ENCODE data around the gene SIRT3. TPM values are rescaled to one million over a fixed set of nuclear protein-coding genes. Genes with fewer than 3 reads are reported as not detected.

SIRT3 gene
- total and polyA plus RNA-seq, 2 of the 4 experiments (the other 2 are of a cell fraction): 5.4 to 18.6 TPM

DNA sequence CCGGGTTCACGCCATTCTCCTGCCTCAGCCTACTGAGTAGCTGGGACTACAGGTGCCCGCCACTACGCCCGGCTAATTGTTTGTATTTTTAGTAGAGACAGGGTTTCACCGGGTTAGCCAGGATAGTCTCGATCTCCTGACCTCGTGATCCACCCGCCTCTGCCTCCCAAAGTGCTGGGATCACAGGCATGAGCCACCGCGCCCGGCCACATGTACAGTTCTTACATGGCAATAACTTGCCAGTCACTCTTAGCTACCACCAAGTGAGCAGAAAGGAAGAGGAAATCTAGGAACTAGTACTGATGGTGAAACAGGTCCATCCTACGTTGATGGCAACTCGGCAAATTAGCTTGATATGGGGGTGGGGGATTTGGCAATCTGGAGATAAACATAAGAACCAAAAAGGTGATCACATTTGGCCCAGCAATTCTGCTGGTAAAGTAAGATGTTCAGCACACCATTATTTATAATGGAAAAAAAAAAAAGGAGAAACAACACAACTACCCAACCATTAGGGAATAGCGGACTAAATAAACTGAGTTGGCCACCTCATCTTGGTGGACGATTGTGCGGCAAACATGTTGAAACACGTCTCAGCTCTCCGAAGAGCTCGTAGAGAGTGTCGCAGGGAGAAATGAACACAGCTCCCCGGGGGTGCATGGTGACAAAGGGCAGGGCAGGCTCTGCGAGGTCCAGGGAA is 47.4 kb upstream of the SIRT3 start:
- BruUV-seq (replicated peaks): no TSS peak
- intact Hi-C loops (cut with micrococcal nuclease) (no loop called here), dilution Hi-C loops (cut with HindIII; ENCODE audit: low sequenced_read_pairs, unreplicated experiment) (no loop called here), in situ Hi-C loops (cut with MboI; ENCODE audit: low sequenced_read_pairs) (loop anchor here (10.0 kb wide), 1 partner anchor 59 kb away; no protein-coding TSS in a partner anchor)
- WGBS, 2 experiments (ENCODE audit: extremely low coverage in 2 of 2, insufficient read length in 1 of 2): 100% methylated on average over 3 of the region's 23 CpGs; no CpG with 5 or more reads in 1 of the 2 experiments
- ChIA-PET POLR2A (ENCODE audit: unreplicated experiment) (no interaction called here), CTCF (no interaction called here)
- H3K14ac ChIP-seq (replicated peaks; ENCODE audit: low read depth, low read length): no peak overlapping the region
- no peaks in the 10 kb centered on the region for H4K20me1 ChIP-seq (ENCODE audit: insufficient read depth, low read length)
- H2BK120ac ChIP-seq (ENCODE audit: low read depth, low read length): no peak overlapping the region
- H3K23ac ChIP-seq (ENCODE audit: low read depth, low read length): no peak overlapping the region
- peaks cover 2% of the 10 kb centered on the region; the same call in 1 of the 2 replicates for H3K4me1 ChIP-seq (ENCODE audit: control insufficient read depth, insufficient read depth, low read length)
- no peak overlapping the region for H3K18ac ChIP-seq (ENCODE audit: low read depth, low read length)
- no peak overlapping the region for H3K4ac ChIP-seq (ENCODE audit: low read depth, low read length)
- DNase-seq: no peak
- H3K27me3 ChIP-seq (ENCODE audit: control insufficient read depth, insufficient read depth, low read length): peaks cover 66% of the 10 kb centered on the region
- H4K91ac ChIP-seq (ENCODE audit: insufficient read depth, low read depth, low read length): no peak overlapping the region
- no peak overlapping the region for H3K4me3 ChIP-seq (ENCODE audit: insufficient read depth, low read depth, low read length)
- no peak for ATAC-seq (ENCODE audit: low read depth)
- H3K4me2 ChIP-seq (ENCODE audit: low read depth, low read length): no peak overlapping the region
- H3K9ac ChIP-seq (ENCODE audit: low read depth, low read length): no peak overlapping the region
- H3K27ac ChIP-seq (ENCODE audit: insufficient read depth, low read length): no peak overlapping the region
- H2BK15ac ChIP-seq (ENCODE audit: low read depth, low read length): no peak overlapping the region
- no peak overlapping the region for H2AK9ac ChIP-seq (replicated peaks; ENCODE audit: low read depth, low read length, poor library complexity)
- no peak overlapping the region for H3K56ac ChIP-seq (ENCODE audit: extremely low read depth, insufficient read depth, low read length)
- no peaks in the 10 kb centered on the region for H3K36me3 ChIP-seq (ENCODE audit: control insufficient read depth, insufficient read depth, low read length)
- H2AFZ ChIP-seq (replicated peaks; ENCODE audit: low read length, poor library complexity): no peak overlapping the region
- no peak for TF ChIP-seq POLR2A (IDR thresholded peaks at IDR 0.05; ENCODE audit: low read depth, low read length)
- no peak for TF ChIP-seq CHD1 (IDR thresholded peaks at IDR 0.05; ENCODE audit: low read depth, low read length)
- TF ChIP-seq, protein P1, sequence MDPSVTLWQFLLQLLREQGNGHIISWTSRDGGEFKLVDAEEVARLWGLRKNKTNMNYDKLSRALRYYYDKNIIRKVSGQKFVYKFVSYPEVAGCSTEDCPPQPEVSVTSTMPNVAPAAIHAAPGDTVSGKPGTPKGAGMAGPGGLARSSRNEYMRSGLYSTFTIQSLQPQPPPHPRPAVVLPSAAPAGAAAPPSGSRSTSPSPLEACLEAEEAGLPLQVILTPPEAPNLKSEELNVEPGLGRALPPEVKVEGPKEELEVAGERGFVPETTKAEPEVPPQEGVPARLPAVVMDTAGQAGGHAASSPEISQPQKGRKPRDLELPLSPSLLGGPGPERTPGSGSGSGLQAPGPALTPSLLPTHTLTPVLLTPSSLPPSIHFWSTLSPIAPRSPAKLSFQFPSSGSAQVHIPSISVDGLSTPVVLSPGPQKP (IDR thresholded peaks at IDR 0.05; ENCODE audit: borderline replicate concordance, low read depth, low read length): no peak
- no peak for TF ChIP-seq MAZ (IDR thresholded peaks at IDR 0.05; ENCODE audit: borderline replicate concordance, low read depth, low read length)
- TF ChIP-seq CEBPB (IDR thresholded peaks at IDR 0.05; ENCODE audit: low read depth, low read length): no peak
- TF ChIP-seq, protein P2, sequence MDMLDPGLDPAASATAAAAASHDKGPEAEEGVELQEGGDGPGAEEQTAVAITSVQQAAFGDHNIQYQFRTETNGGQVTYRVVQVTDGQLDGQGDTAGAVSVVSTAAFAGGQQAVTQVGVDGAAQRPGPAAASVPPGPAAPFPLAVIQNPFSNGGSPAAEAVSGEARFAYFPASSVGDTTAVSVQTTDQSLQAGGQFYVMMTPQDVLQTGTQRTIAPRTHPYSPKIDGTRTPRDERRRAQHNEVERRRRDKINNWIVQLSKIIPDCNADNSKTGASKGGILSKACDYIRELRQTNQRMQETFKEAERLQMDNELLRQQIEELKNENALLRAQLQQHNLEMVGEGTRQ (IDR thresholded peaks at IDR 0.05; ENCODE audit: low read depth, low read length): no peak
- no peak for TF ChIP-seq RAD21 (IDR thresholded peaks at IDR 0.05; ENCODE audit: low read length)
- no peak for TF ChIP-seq FOS (IDR thresholded peaks at IDR 0.05; ENCODE audit: low read depth, low read length)
- TF ChIP-seq BHLHE40 (IDR thresholded peaks at IDR 0.05; ENCODE audit: low read depth, low read length): no peak
- H3K9me3 ChIP-seq (ENCODE audit: control insufficient read depth, insufficient read depth, low read length): no peaks in the 10 kb centered on the region
- H2BK5ac ChIP-seq (ENCODE audit: low read depth, low read length, poor library complexity, severe bottlenecking): no peak overlapping the region
- H3K9me1 ChIP-seq (ENCODE audit: insufficient read depth, low read length): no peaks in the 10 kb centered on the region
- H4K8ac ChIP-seq (ENCODE audit: low read depth in 2 of 2, low read length in 2 of 2): no peak overlapping the region
- H3K79me1 ChIP-seq (ENCODE audit: low read depth in 1 of 2, low read length in 2 of 2): no peaks in the 10 kb centered on the region
- no peak overlapping the region for H4K5ac ChIP-seq (ENCODE audit: low read depth, low read length)
- no peak overlapping the region for H2AK5ac ChIP-seq (ENCODE audit: low read depth, low read length)
- no peak overlapping the region for H2BK20ac ChIP-seq (ENCODE audit: low read depth, low read length)

Data from IMR-90 (cell line).